Measurements from ENCODE around the gene FLT3LG.

- TF ChIP-seq POLR2A (IDR thresholded peaks at IDR 0.05): no peak
- TF ChIP-seq CTCF (IDR thresholded peaks at IDR 0.05): no peak
Observed at GRCh38 chr19:49503582-49503962, 29.6 kb downstream of the FLT3LG start.

Data from lower leg skin (tissue), 3 donors.